SIG-M5 (cell line): ENCODE results near the gene LBHD1.
"Not testable (repeated sequence)": the region's sequence is repeated elsewhere in the genome, so short reads cannot be mapped to it uniquely, and the experiment has no call there.

Experiments used
- DNase-seq: peaks from one replicate; lab custom pipeline; 2025; lab: John Stamatoyannopoulos, UW

The LBHD1 gene

GRCh38 chr11:62693624-62694023 lies 21.6 kb upstream of the LBHD1 start:
- not testable (repeated sequence) for DNase-seq

GRCh38 chr11:62689421-62690183 lies 17.5 kb upstream of the LBHD1 start, which contains the start of gene LRRN4CL:
LRRN4CL (minus strand) TSS chr11:62689530; CDS start chr11:62688508, 1,022 bp downstream.
- no peak for DNase-seq

GRCh38 chr11:62688491-62688890 lies 16.4 kb upstream of the LBHD1 start:
- no peak for DNase-seq

- no peak for DNase-seq
Measured at GRCh38 chr11:62687508-62688396, 15.7 kb upstream of the LBHD1 start.

- DNase-seq, result no peak
Measured at GRCh38 chr11:62682518-62682917, 10.5 kb upstream of the LBHD1 start.

- no peak for DNase-seq
Measured at GRCh38 chr11:62680825-62681240, 8.8 kb upstream of the LBHD1 start.

- DNase-seq, result peak; percentile 47
Measured at GRCh38 chr11:62678770-62679696, 7.0 kb upstream of the LBHD1 start, which contains the start of gene UBXN1. UBXN1 (minus strand) TSS chr11:62679073; CDS start chr11:62678923, 150 bp downstream.

- DNase-seq, result no peak
Measured at GRCh38 chr11:62678433-62678769, 6.3 kb upstream of the LBHD1 start.

GRCh38 chr11:62677714-62678113 lies 5.6 kb upstream of the LBHD1 start:
- no peak for DNase-seq

- DNase-seq, result no peak
Measured at GRCh38 chr11:62677156-62677555, 5.1 kb upstream of the LBHD1 start.

- DNase-seq, result no peak
Measured at GRCh38 chr11:62676698-62677097, 4.6 kb upstream of the LBHD1 start.

GRCh38 chr11:62675415-62675814 lies 3.3 kb upstream of the LBHD1 start:
- DNase-seq, result not testable (repeated sequence)

GRCh38 chr11:62673196-62673525 lies 1.1 kb upstream of the LBHD1 start:
- no peak for DNase-seq

GRCh38 chr11:62671236-62671607 lies 845 bp downstream of the LBHD1 start:
- DNase-seq, result no peak

- no peak for DNase-seq
Measured at GRCh38 chr11:62669420-62670161, 2.5 kb downstream of the LBHD1 start.

GRCh38 chr11:62667460-62667859 lies 4.6 kb downstream of the LBHD1 start:
- DNase-seq, result no peak

GRCh38 chr11:62666259-62666926 lies 5.7 kb downstream of the LBHD1 start:
- DNase-seq, result no peak

- no peak for DNase-seq
Measured at GRCh38 chr11:62665599-62666258, 6.3 kb downstream of the LBHD1 start.

GRCh38 chr11:62665075-62665598 lies 6.9 kb downstream of the LBHD1 start, which contains the start of the genes C11orf98 and CSKMT:
C11orf98 (minus strand) TSS chr11:62665210; CDS start chr11:62665169, 41 bp downstream.
CSKMT (plus strand) TSS chr11:62665312; CDS start chr11:62665880, 568 bp downstream.
- DNase-seq, result peak; percentile 51
